PC-9 (cell line): ENCODE data around the gene ITPRIP. TPM values are rescaled to one million over a fixed set of nuclear protein-coding genes. Genes with fewer than 3 reads are reported as not detected.

Experiments
- BruUV-seq: library from RNA; stranded (reverse); fragments of 400-500 nt; replicated peaks from 2 replicates; lab custom pipeline; 2021; lab: Mats Ljungman, UMichigan
- CTCF ChIA-PET: fragments of 300-600 bp; sonication (Branson Sonifier 250); formaldehyde crosslinking; loops from one replicate; lab custom pipeline; 2022; ENCODE audit warnings: antibody characterized with exemption; lab: Charles Lee
- POLR2A ChIA-PET: fragments of 300-600 bp; sonication (Branson Sonifier 250); formaldehyde crosslinking; loops from one replicate; lab custom pipeline; 2022; ENCODE audit warnings: antibody characterized with exemption; ENCODE audit not compliant: unreplicated experiment; lab: Charles Lee
- DNase-seq, 2 experiments: peaks; one replicate each; pipeline versions ENCODE4 v3.0.0 to v3.0.0-alpha.2; 2015 to 2022; ENCODE audit warnings: mixed read lengths in 1 of 2
- H2AFZ ChIP-seq: fragments of 200-600 bp; sonication (generic); 2 replicates; pipeline ENCODE4 v1.8.1; 2017; ENCODE audit warnings: antibody characterized with exemption
- H3F3A ChIP-seq: fragments of 200-600 bp; sonication (generic); 2 replicates; pipeline ENCODE4 v1.8.1; 2017; ENCODE audit warnings: antibody characterized with exemption, mild to moderate bottlenecking, low read depth; ENCODE audit not compliant: insufficient read depth
- H3K27ac ChIP-seq: fragments of 200-600 bp; sonication (generic); 2 replicates; pipeline ENCODE4 v1.6.1; 2016; ENCODE audit warnings: mixed run types
- H3K27me3 ChIP-seq: fragments of 200-600 bp; sonication (generic); 2 replicates; pipeline ENCODE4 v1.6.1; 2016; ENCODE audit warnings: low read depth, mixed run types; ENCODE audit not compliant: insufficient read depth
- H3K36me3 ChIP-seq: fragments of 200-600 bp; sonication (generic); 2 replicates; pipeline ENCODE4 v1.6.1; 2016; ENCODE audit warnings: low read depth, mixed run types
- H3K4me1 ChIP-seq: fragments of 200-600 bp; sonication (generic); replicated peaks from 2 replicates; pipeline ENCODE4 v1.6.1; 2016; ENCODE audit warnings: mixed run types; ENCODE audit not compliant: insufficient read depth
- H3K4me2 ChIP-seq: fragments of 200-600 bp; sonication (generic); 2 replicates; pipeline ENCODE4 v1.6.1; 2017; ENCODE audit warnings: mixed run types
- H3K4me3 ChIP-seq: fragments of 200-600 bp; sonication (generic); 2 replicates; pipeline ENCODE4 v1.6.1; 2016; ENCODE audit warnings: mixed run types
- H3K79me2 ChIP-seq: fragments of 200-600 bp; sonication (generic); 2 replicates; pipeline ENCODE4 v1.6.1; 2017; ENCODE audit warnings: low read depth, mixed run types
- H3K9me2 ChIP-seq: fragments of 200-600 bp; sonication (generic); 2 replicates; pipeline ENCODE4 v1.8.1; 2017; ENCODE audit warnings: mild to moderate bottlenecking; ENCODE audit not compliant: insufficient read depth
- H3K9me3 ChIP-seq: fragments of 200-600 bp; sonication (generic); 2 replicates; pipeline ENCODE4 v1.8.1; 2016; ENCODE audit warnings: low read depth; ENCODE audit not compliant: insufficient read depth
- H4K20me1 ChIP-seq: fragments of 200-600 bp; sonication (generic); 2 replicates; pipeline ENCODE4 v1.8.1; 2017; ENCODE audit not compliant: insufficient read depth
- EZH2 ChIP-seq: fragments of 200-600 bp; sonication (generic); IDR thresholded peaks from 2 replicates; pipeline ENCODE4 v1.8.0; 2017; ENCODE audit warnings: antibody characterized with exemption, low read depth
- intact Hi-C: fragments of 100-400 bp; cut with micrococcal nuclease; formaldehyde crosslinking; loops from one replicate; pipeline ENCODE4 v1.10.0; 2022; ENCODE audit not compliant: unreplicated experiment
- total RNA-seq: library from RNA; stranded (reverse); gene quantifications from 2 replicates; pipeline ENCODE4 v1.2.3, GENCODE V29; 2021
- TF ChIP-seq, protein P1 (sequence below): fragments of 200-600 bp; sonication (generic); conservative IDR thresholded peaks from 2 replicates; pipeline ENCODE4 v1.6.1; 2017; ENCODE audit warnings: mixed run types, antibody characterized with exemption, mild to moderate bottlenecking, moderate library complexity

The ITPRIP gene
- total RNA-seq, 1 experiment from 2014 or later: 6.7 TPM

- Histone ChIP-seq H3K27me3 (no peaks in the 10 kb centered on the region), H3F3A (no peaks in the 10 kb centered on the region), H3K4me1 (0 out of 2 replicates have a peak, but pooled peaks cover 3% of the 10 kb centered on the region), H2AFZ (no peak overlapping the region), H3K27ac (no peak overlapping the region), H4K20me1 (no peaks in the 10 kb centered on the region), H3K79me2 (no peaks in the 10 kb centered on the region), H3K4me2 (no peak overlapping the region), H3K9me3 (no peaks in the 10 kb centered on the region), H3K9me2 (no peaks in the 10 kb centered on the region), H3K36me3 (no peaks in the 10 kb centered on the region), H3K4me3 (no peak overlapping the region)
- TF ChIP-seq, protein P1, sequence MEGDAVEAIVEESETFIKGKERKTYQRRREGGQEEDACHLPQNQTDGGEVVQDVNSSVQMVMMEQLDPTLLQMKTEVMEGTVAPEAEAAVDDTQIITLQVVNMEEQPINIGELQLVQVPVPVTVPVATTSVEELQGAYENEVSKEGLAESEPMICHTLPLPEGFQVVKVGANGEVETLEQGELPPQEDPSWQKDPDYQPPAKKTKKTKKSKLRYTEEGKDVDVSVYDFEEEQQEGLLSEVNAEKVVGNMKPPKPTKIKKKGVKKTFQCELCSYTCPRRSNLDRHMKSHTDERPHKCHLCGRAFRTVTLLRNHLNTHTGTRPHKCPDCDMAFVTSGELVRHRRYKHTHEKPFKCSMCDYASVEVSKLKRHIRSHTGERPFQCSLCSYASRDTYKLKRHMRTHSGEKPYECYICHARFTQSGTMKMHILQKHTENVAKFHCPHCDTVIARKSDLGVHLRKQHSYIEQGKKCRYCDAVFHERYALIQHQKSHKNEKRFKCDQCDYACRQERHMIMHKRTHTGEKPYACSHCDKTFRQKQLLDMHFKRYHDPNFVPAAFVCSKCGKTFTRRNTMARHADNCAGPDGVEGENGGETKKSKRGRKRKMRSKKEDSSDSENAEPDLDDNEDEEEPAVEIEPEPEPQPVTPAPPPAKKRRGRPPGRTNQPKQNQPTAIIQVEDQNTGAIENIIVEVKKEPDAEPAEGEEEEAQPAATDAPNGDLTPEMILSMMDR: no peak
- no peak for TF ChIP-seq EZH2
- DNase-seq: no peak
- ChIA-PET CTCF (interaction anchor here (0.6 kb wide), 1 partner anchor 52 kb away, joined by 4 read pairs; the partner anchor contains the start of gene ITPRIP), POLR2A (no interaction called here)
- intact Hi-C loops: no loop called here
- no TSS peak for BruUV-seq
Measured at GRCh38 chr10:104286939-104287338, 51.3 kb downstream of the ITPRIP start.

DNA sequence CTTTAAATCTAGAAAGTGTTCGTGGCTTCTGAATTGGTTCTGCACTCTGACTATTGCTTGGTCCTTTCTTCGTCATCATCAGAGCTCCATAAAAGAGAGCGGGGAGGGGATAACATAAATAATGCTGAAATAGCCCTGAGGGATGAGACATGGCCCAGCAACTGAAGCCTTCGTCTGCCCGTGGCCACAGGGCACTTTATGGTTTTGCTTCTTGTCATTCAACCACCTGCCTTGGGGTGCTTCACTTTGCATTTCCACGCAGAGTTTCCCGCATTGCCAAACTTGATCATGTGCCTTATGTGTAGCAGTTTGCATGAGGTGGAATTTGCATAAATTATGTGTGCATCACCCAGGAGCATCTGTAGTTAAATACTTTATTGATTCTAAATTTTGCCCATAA lies 53.4 kb downstream of the ITPRIP start:
- H3K79me2 ChIP-seq: no peaks in the 10 kb centered on the region
- no peaks in the 10 kb centered on the region for H3K36me3 ChIP-seq
- H3K9me3 ChIP-seq: no peaks in the 10 kb centered on the region
- ChIA-PET CTCF (no interaction called here), POLR2A (no interaction called here)
- no peaks in the 10 kb centered on the region for H3F3A ChIP-seq
- no peaks in the 10 kb centered on the region for H3K27me3 ChIP-seq
- no peak overlapping the region for H3K4me3 ChIP-seq
- intact Hi-C loops: no loop called here
- H3K4me2 ChIP-seq: no peak overlapping the region
- DNase-seq: no peak
- no peaks in the 10 kb centered on the region for H3K4me1 ChIP-seq
- TF ChIP-seq, protein P1: no peak
- no peak for TF ChIP-seq EZH2
- H3K27ac ChIP-seq: no peak overlapping the region
- H4K20me1 ChIP-seq: no peaks in the 10 kb centered on the region
- H2AFZ ChIP-seq: no peak overlapping the region
- no peaks in the 10 kb centered on the region for H3K9me2 ChIP-seq
- no TSS peak for BruUV-seq

DNA sequence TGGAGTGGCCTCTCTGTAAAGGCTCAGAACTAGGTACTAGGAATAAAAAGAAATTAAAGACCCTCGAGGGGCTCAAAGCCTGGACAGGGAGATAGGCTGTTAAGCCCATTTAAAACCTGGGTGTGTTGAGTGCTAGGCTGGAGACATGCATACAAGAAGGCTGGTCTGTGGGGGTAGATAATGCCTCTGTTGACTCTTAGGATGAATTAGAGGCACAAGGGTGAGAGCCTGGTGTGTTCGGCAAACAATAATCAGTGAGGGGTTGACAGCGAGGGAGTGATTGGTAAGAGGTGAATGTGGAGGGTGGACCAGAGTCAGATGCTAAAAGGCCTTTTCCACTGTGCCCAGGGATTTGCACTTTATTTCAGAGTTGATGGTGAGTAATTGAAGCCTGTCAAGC lies 56.6 kb downstream of the ITPRIP start:
- no peaks in the 10 kb centered on the region for H3K36me3 ChIP-seq
- no peaks in the 10 kb centered on the region for H3K9me3 ChIP-seq
- H3K4me3 ChIP-seq: no peak overlapping the region
- ChIA-PET CTCF (no interaction called here), POLR2A (no interaction called here)
- H3K4me1 ChIP-seq: no peaks in the 10 kb centered on the region
- H2AFZ ChIP-seq: no peak overlapping the region
- no peak overlapping the region for H3K27ac ChIP-seq
- no peaks in the 10 kb centered on the region for H3K27me3 ChIP-seq
- no peak overlapping the region for H3K4me2 ChIP-seq
- no peaks in the 10 kb centered on the region for H3F3A ChIP-seq
- no peaks in the 10 kb centered on the region for H3K79me2 ChIP-seq
- no peaks in the 10 kb centered on the region for H4K20me1 ChIP-seq
- BruUV-seq: no TSS peak
- DNase-seq: no peak
- TF ChIP-seq, protein P1: no peak
- no peak for TF ChIP-seq EZH2
- intact Hi-C loops: no loop called here
- H3K9me2 ChIP-seq: no peaks in the 10 kb centered on the region
